Kidney glomerular epithelial cell (primary cell): ENCODE data around the gene PDCD4.
A peak's percentile ranks its signal among the peaks of the same experiment; 100 is the strongest.

Source experiments
- DNase-seq: peaks from one replicate; lab custom pipeline; 2025; lab: John Stamatoyannopoulos, UW

The PDCD4 gene

GRCh38 chr10:110842326-110842904 lies 29.3 kb upstream of the PDCD4 start:
- no peak for DNase-seq

GRCh38 chr10:110843031-110843430 lies 28.7 kb upstream of the PDCD4 start:
- no peak for DNase-seq

- DNase-seq: no peak
Observed at GRCh38 chr10:110843796-110844616, 27.7 kb upstream of the PDCD4 start.

GRCh38 chr10:110844617-110844881 lies 27.2 kb upstream of the PDCD4 start:
- no peak for DNase-seq

- no peak for DNase-seq
Observed at GRCh38 chr10:110845192-110845755, 26.5 kb upstream of the PDCD4 start.

- no peak for DNase-seq
Observed at GRCh38 chr10:110845756-110846620, 25.7 kb upstream of the PDCD4 start.

GRCh38 chr10:110847374-110847773 lies 24.4 kb upstream of the PDCD4 start:
- no peak for DNase-seq

GRCh38 chr10:110848106-110848505 lies 23.6 kb upstream of the PDCD4 start:
- DNase-seq: no peak

- no peak for DNase-seq
Observed at GRCh38 chr10:110850099-110850498, 21.6 kb upstream of the PDCD4 start.

- no peak for DNase-seq
Observed at GRCh38 chr10:110851020-110851612, 20.6 kb upstream of the PDCD4 start.

GRCh38 chr10:110852255-110852896 lies 19.4 kb upstream of the PDCD4 start:
- DNase-seq: peak; percentile 7

- DNase-seq: no peak
Observed at GRCh38 chr10:110852947-110853346, 18.8 kb upstream of the PDCD4 start.

GRCh38 chr10:110853921-110854605 lies 17.7 kb upstream of the PDCD4 start:
- DNase-seq: no peak

- DNase-seq: no peak
Observed at GRCh38 chr10:110857265-110858171, 14.2 kb upstream of the PDCD4 start.

- no peak for DNase-seq
Observed at GRCh38 chr10:110858297-110858934, 13.3 kb upstream of the PDCD4 start.

- no peak for DNase-seq
Observed at GRCh38 chr10:110859206-110859972, 12.3 kb upstream of the PDCD4 start.

GRCh38 chr10:110859973-110860376 lies 11.8 kb upstream of the PDCD4 start:
- DNase-seq: no peak

GRCh38 chr10:110860576-110861241 lies 11.0 kb upstream of the PDCD4 start:
- no peak for DNase-seq
